Transverse colon (tissue), 3 donors: ENCODE results near the gene DIAPH3.

ENCODE experiments used
- POLR2A ChIP-seq: fragments of 450-650 bp; IDR thresholded peaks from one replicate; pipeline ENCODE4 v1.6.1; 2016; ENCODE audit warnings: antibody characterized with exemption, mild to moderate bottlenecking, moderate library complexity
- TF ChIP-seq, protein P1 (sequence below), 5 experiments: fragments of 200-600 bp in 3 of 5; fragments of 450-650 bp in 2 of 5; sonication (generic) in 3 of 5; IDR thresholded peaks; 1 replicate in 2 of 5; 2 replicates in 3 of 5; pipeline ENCODE4 v1.5.1; 2016 to 2017; ENCODE audit warnings: antibody characterized with exemption in 5 of 5, inconsistent platforms in 3 of 5, mild to moderate bottlenecking in 2 of 5, moderate library complexity in 1 of 5

DNA sequence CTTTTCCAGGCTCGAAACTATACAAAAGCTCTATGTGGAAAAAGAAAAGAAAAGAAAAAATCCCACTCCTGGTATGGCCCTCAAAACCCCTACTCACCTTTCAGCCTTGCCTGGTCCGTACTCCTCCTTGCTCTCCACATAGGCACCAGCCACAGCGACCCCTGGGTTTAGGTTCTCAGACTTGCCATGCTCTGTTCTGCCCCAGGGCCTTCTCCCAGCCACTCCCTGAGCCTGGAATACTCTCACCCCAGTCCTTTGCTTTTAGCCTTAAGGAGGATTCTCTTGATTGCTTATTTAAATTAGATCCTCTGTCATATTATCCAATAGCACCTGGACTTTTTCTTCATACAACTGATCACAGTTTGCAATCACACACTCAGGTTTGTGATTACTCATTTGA, 522.5 kb downstream of the DIAPH3 start:
- TF ChIP-seq, protein P1, sequence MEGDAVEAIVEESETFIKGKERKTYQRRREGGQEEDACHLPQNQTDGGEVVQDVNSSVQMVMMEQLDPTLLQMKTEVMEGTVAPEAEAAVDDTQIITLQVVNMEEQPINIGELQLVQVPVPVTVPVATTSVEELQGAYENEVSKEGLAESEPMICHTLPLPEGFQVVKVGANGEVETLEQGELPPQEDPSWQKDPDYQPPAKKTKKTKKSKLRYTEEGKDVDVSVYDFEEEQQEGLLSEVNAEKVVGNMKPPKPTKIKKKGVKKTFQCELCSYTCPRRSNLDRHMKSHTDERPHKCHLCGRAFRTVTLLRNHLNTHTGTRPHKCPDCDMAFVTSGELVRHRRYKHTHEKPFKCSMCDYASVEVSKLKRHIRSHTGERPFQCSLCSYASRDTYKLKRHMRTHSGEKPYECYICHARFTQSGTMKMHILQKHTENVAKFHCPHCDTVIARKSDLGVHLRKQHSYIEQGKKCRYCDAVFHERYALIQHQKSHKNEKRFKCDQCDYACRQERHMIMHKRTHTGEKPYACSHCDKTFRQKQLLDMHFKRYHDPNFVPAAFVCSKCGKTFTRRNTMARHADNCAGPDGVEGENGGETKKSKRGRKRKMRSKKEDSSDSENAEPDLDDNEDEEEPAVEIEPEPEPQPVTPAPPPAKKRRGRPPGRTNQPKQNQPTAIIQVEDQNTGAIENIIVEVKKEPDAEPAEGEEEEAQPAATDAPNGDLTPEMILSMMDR (IDR thresholded peaks at IDR 0.05): no peak
- TF ChIP-seq POLR2A: no peak
